Activated CD4-positive, alpha-beta T cell treated with anti-CD3 and anti-CD28 coated beads, Interleukin-2, amount 50 U/mL, for 48 hours (primary cell): ENCODE measurements around the gene UQCC3.
"Not testable (repeated sequence)": the region's sequence is repeated elsewhere in the genome, so short reads cannot be mapped to it uniquely, and the experiment has no call there.

Experiments used
- DNase-seq, 2 experiments: peaks; one replicate each; pipeline ENCODE4 v3.0.0-alpha.2; 2020

The UQCC3 gene, protein sequence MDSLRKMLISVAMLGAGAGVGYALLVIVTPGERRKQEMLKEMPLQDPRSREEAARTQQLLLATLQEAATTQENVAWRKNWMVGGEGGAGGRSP

GRCh38 chr11:62671608-62672389 lies at the start of gene UQCC3, which contains the start of gene LBHD1:
Gene UQCC3, plus strand, starts transcription at chr11:62671673. Its CDS starts 73 bp downstream, at chr11:62671746.
Gene LBHD1, minus strand, starts transcription at chr11:62672267. Its CDS starts 2,236 bp downstream, at chr11:62670031.
- DNase-seq = peak; percentile 76 to 83

- DNase-seq = no peak
Observed at GRCh38 chr11:62622476-62623089, 48.9 kb upstream of the UQCC3 start.

DNA sequence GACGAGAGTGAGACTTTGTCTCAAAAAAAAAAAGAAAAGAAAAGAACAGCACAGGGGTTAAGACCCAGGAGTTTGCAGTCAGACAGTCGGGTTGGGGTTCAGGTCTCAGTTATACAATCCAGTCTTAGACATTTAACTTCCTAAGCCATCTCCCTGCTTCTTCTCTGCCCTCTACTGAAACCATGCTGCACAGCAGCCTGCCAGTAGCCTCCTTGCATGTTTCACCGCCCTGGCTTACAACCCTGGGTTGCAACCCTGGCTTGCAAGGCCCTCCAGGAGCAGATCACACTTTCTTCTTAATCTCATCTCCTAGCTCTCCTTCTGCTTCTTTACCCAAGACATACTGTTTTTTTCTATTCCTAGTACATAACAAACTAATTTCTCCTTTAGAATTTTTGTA lies 43.8 kb upstream of the UQCC3 start:
- no peak for DNase-seq

GRCh38 chr11:62632492-62632891 lies 39.0 kb upstream of the UQCC3 start:
- no peak for DNase-seq

GRCh38 chr11:62644220-62644619 lies 27.3 kb upstream of the UQCC3 start:
- no peak for DNase-seq

DNA sequence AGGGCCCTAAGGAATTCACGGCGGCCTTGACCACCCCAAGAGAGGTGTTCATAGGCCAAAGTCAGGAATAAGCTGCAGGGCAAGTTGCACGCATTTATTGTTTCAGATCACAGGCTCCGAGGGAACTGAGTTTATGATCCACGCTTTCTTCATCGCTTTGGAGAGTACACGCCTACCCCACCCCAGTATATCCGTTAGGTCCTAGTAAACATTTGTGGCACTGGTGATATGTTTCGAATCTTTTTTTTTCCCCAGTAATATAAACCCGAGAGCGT lies 25.9 kb upstream of the UQCC3 start:
- no peak for DNase-seq

- DNase-seq = peak; percentile 100
Observed at GRCh38 chr11:62645946-62646824, 25.3 kb upstream of the UQCC3 start, which contains the start of gene GANAB. Gene GANAB, minus strand, starts transcription at chr11:62646613. Its CDS starts 14 bp downstream, at chr11:62646599.

DNA sequence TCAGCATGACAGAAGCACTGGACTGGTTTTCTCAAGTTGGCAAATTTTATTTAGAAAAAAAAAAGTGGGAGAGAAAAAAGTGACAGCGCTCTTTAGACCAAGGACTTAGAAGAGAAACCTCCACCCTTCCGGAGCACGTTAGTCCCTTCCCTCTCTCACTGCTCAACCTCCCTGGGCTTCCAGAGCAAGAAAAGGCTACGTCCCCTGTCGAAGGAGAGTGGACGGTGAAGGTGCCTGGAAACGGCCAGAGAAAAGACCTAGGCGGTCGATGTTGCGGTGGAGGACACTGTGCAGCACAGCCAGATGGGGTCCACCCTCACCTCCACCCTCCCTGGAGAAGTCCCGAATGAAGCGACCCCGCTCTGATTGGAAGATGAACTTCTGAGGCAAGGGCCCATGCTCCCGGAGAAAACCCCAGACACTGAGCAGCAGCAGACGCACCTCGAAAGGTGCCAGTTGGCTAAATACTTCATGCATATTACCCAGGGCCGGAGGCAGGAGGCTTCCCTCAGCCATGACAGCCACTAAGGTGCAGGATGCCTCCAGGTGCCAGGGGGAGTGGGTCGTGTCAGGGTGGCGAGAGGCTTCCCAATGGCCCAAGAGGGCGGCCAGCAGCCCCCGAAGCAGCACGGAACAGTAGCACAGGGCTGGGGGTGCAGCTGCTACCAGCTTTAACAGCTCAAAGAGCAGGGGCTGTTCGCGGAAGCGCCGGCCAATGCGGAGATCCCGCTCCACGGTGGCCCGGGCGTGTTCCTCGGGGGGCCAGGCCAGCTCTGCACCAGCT lies 24.5 kb upstream of the UQCC3 start:
- no peak for DNase-seq

DNA sequence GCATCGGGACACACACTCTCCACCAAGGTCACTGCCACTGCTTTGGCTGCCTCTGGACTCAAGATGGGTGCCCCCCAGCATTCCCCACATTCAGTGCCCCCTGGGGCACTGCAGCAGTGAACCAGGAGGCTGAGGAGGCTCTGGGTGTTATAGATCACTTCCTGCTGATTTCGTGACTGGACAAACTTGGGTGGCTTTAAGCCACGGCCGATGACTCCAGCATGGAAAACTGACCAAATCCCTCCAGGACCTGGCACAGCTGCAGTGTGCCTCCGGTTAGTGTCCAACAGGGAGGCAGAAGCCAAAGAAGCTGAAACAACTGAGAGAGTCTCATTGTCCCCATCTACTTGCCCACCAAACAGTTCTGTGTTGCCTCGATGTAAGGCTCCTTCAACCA lies 23.9 kb upstream of the UQCC3 start:
- DNase-seq = no peak

DNA sequence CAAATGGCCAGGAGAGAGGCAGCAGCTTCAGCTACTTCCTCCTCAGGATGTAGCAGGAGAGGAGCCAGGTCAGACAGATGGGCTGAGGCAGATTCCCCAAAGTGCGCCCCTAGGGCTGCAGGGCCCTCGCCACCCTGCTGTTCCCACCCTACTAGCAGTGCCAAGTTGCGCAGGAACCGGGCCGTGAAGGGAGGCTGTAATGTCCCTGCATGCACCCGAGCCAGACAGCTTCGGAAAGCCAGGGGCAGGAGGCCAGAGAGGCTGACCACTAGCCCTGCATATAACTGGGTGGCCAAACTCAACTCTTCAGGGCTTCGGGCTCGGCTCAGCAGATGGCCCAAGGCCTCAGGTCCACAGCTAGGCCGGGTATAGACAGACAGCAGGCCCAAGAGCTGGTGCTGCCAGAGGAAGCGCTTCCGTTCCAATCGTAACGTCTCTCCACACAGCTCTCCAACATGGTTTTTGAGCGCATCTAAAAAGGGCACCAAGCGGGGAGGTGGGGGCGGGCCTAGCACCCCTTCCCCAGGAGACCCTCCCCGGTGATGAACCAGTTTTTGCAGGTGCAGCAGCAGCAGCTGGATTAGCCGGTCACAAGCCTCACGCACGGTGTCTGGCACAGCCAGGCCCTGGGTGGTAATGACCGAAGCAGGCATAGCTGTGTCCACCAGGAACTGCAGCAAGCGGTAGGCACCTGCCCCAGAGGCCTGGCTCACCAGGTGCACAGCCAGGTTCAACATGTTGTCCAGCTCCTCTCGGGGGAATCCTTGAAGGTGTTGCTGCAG lies 23.1 kb upstream of the UQCC3 start:
- DNase-seq = no peak

DNA sequence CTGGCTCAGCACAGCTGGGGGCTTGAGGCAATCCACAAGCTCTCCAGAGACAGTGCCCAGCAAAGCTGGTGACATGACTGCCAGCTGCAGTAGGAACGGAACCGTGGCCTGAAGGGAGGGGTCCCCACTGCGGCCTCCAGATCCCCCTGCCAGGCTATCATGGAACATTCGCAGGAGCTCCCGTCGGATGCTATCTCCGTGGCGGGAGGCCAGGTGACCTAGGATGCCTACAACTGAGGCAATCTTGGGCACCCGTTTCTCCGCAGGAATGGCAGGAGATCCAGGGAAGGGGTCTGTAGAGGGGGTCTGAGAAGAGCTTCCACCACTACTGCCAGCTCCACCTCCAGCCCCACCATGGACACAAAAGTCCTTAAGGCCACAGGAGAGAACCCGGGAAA lies 22.5 kb upstream of the UQCC3 start:
- DNase-seq = no peak

DNA sequence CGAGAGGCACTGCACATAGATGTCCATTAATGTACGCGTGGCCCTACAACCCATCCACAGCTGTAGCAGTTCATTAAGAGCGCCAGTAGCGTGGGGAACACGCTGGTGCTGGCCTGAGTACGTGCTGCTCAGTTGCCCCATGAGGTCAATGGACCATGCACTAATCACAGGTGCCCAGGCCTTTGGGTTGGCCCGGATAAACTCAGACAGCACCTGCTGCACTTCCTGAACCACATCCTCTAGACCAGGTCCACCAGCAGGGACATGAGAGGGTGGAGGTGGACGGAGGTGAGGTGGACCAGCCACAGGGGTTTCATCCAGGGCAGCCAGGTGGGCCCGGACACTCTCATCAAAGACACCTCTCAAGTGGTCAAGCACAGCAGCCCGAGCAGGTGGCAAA lies 22.0 kb upstream of the UQCC3 start:
- DNase-seq = no peak

DNA sequence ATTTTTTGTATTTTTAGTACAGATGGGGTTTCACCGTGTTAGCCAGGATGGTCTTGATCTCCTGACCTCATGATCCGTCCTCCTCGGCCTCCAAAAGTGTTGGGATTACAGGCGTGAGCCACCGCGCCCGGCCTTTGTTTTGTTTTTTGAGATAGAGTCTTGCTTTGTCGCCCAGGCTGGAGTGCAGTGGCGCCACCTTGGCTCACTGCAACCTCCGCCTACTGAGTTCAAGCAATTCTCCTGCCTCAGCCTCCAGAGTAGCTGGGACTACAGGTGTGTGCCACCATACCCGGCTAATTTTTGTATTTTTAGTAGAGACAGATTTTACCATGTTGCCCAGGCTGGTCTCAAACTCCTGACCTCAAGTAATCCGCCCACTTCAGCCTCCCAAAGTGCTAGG lies 21.2 kb upstream of the UQCC3 start:
- not testable (repeated sequence) for DNase-seq

DNA sequence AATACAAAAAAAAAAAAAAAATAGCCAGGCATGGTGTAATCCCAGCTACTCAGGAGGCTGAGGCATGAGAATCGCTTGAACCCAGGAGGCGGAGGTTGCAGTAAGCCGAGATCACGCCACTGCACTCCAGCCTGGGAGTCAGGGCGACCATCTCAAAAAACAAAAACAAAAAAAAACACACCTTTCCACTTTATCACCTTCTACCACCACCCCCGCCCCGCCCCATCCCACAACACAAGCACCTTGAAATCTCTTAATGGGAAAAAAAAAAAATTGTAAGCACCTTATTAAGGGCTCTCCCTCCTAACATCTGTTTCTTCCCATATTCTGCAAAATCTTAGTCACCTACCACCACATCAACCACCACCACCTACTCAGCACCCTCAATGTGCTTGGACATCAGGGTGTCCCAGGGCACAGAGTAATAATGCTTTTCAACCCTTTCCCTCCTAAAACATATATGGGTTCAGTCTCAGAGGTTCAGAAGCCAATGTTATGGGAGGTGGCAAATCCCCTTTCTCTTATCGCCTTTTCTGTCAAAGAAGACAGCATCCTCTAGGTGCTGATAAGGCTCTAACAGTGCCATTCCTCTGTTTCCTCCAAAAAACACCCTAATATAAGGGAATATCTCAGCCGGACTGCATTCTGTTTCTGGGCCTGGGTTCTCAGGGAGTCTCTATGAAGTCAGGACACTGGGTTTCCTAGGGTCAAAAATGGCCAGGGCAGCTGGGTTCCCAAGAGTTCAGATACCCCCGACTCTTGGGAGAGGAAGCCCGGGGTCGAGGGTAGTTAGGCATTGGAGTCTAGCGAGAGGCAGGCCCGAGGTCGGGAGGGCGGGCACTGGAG lies 19.1 kb upstream of the UQCC3 start:
- peak in 1 of 2 experiments; percentile 32 for DNase-seq

DNA sequence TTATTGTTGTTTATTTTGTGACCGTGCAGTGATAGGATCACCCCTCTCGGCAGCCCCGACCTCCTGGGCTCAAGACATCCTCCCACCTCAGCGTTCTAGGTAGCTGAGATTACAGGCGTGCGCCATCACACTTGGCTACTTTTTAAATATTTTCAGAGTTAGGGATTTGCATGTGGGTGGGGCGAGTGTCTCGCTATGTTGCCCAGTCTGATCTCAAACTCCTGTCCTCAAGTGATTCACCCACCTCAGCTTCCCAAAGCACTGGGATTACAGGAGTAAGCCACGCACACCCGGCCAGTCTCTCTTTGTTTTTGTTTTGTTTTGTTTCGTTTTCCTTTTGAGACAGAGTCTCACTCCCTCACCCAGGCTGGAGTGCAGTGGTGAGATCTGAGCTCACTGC lies 17.2 kb upstream of the UQCC3 start:
- no peak for DNase-seq

GRCh38 chr11:62656796-62657429 lies 14.6 kb upstream of the UQCC3 start:
- DNase-seq = no peak

DNA sequence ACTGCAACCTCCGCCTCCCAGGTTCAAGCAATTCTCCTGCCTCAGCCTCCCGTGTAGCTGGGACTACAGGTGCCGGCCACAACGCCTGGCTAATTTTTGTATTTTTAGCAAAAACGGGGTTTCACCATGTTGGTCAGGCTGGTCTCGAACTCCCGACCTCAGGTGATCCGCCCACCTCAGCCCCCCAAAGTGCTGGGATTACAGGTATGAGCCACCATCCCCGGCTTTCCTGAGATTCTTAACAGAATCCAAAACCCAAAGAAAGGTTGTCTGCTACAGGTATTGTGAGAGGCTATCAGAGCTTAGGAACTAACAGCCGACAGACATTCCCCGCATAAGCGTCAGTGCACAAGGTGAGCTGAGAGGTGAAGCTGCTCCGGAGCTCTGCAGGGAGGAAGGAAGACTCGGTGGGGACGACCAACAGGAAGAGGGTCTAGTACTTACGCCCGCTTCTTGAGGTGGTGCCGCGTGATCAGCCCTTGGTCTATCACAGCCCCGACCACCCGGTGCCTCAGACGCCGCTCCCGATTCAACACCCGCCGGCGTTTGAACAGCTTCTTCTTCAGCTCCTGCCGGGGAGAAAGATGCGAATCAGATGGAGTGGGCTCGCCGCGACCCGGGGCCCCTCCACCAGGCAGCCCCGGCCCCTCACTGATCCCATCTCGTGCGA lies 6.9 kb upstream of the UQCC3 start:
- DNase-seq = peak; percentile 59

DNA sequence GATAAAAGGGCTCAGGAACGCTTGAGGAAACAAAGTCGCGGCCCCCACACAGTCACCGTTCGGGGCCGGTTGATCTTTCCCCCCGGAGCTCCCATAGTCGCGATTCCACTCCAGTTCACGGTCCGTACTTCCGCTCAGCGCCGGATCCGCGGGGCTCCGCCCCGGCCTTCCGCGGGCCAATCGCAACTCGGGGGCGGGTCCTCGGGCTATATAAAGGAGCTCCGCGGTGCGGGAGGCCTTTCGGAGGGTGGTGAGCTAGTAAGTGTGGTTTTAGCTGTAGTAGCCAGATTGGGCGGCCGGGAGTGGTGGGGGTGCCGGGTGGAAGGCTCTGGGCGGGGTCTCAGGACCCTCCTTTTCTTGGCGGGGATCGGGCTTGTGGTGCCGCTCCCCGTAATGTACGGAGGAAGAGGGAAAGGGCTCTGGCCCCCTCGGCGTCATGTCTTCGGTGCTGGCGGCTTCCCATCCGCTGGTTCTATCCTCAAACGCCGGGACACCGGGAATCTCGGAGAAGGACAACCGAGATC lies 6.3 kb upstream of the UQCC3 start, which contains the start of the genes C11orf98 and CSKMT:
TSS of gene C11orf98 (minus strand) at position 136 of the 524 bp plus-strand sequence. CDS start at position 95, 41 bp downstream.
TSS of gene CSKMT (plus strand) at position 238 of the 524 bp plus-strand sequence. CDS start 568 bp downstream, outside the sequence.
- peak; percentile 96 to 97 for DNase-seq
